GOT3 (cell line): ENCODE data around the gene ZNF579.

Source experiments
- DNase-seq: peaks from one replicate; lab custom pipeline; 2025; ENCODE audit warnings: mixed read lengths; lab: John Stamatoyannopoulos, UW

The ZNF579 gene, protein sequence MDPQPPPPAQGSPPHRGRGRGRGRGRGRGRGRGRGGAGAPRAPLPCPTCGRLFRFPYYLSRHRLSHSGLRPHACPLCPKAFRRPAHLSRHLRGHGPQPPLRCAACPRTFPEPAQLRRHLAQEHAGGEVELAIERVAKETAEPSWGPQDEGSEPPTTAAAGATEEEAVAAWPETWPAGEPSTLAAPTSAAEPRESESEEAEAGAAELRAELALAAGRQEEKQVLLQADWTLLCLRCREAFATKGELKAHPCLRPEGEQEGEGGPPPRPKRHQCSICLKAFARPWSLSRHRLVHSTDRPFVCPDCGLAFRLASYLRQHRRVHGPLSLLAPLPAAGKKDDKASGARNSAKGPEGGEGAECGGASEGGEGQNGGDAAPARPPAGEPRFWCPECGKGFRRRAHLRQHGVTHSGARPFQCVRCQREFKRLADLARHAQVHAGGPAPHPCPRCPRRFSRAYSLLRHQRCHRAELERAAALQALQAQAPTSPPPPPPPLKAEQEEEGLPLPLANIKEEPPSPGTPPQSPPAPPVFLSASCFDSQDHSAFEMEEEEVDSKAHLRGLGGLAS

DNA sequence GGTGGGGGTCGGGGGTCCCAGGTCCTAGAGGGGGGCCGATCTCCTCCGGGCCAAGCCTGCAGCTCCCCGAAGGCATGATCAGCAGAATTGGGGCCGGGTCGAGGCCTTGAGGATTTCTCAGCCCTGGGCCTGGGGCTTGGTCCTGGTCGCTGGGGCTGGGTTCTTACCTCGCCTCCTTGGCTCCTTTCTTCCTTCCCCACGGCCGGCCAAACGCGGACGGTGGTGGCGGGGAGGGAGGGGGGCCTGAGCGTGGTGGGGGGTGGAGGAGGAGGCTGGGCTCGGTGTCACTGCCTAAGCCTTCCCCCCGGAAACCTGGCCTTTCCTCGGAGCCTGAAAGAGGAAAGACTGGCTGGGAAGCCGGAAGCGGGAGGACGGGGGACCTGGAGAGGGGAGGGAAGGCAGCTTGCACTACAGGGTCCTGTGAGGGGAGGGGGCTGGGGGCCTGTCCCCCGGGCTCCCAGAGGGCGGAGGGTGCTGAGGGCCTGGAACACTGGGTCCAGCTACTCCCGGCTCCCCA is at the start of gene ZNF579:
Gene ZNF579 (minus strand): TSS at position 221 of the 517 bp plus-strand sequence. CDS start 1,209 bp downstream, outside the sequence.
- DNase-seq: peak; percentile 33

DNA sequence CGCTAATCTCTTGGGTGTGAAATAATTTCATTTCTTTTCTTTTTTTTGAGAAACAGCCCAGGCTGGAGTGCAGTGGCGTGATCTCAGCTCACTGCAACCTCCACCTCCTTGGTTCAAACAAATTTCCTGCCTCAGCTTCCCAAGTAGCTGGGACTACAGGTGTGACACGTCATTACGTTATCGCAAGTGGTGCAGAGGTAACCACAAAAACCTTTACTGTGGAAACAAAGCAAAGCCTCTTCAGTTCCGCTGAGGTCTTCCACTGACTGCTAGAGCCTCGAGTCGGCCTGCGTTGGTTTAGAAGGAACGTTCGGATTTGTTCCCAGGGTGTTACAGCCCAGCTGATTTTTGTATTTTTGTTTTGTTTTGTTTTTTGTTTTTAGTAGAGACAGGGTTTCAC is 45.7 kb upstream of the ZNF579 start:
- DNase-seq: no peak

DNA sequence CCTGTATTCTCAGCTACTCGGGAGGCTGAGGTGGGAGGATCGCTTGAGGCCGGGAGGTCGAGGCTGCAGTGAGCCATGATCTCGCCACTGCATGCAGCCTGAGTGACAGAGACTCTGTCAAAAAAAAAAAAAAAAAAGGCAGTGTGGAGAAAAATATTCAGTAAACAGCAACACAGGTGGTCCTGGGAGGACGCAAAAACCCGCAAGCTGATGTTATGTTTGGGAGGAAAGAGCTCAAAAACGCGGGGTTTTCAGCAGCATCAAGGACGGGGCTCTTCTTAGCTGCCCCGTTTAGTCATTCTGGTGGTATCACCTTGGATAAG is 44.3 kb upstream of the ZNF579 start:
- DNase-seq: no peak

DNA sequence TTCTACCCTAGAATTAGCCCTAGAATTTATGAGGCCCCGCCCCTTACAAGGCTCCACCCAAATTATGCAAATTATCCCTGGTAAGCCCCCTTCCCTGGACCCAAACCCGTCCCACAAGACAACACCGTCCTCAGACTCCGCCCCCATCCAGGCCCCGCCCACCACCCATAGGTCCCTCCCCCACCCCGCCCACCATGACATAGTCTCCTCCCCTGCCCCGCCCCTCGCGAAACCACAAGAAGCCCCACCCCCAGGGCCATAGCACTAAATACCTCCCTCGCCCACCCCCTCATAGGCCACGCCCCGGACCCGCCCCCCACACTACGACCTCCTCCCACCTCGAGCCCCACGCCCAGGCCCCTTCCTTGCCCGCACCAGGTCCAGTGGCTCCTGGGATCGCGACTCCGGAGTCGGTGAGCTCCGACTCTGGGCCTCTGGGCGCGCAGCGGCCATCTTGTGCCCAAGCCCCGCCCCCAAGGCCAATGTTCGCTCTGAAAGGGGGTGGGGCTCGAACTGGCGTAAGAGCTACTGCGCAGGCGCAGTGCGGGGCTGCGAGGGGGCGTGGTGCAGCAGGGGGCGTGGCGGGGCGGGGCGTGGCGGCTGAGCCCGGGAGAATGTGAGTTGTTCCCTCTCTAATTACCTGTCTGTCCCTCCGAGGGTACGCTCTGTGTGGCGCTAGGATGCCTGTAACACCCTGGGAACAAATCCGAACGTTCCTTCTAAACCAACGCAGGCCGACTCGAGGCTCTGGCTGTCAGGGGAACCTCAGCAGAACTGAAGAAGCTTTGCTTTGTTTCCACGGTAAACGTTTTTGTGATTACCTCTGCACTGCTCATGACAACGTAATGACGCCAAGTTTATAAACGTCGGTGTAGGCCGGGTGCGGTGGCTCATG is 43.7 kb upstream of the ZNF579 start, which contains the start of gene ZNF784:
Gene ZNF784 (minus strand): TSS at position 458 of the 895 bp plus-strand sequence. CDS start 5 bp downstream, at position 453.
- peak; percentile 70 for DNase-seq

DNA sequence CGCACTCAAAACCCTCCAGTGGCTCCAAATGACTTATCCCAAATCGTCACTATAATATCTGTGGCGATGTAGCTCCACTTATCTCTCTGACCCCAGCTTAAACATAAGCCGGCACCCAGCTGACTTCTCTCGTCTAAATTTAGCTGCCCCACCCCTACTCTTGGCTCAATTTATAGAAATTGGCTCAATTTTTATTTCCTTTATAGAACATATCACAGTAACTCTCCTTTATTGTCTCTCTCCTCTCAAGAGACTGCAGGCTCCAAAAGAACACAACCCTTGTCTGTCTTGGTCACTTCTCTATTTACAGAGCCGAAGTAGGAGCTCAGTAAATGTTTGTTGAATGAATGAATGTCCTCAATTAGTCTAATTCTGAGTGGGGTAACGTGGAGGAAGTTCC is 42.9 kb upstream of the ZNF579 start:
- no peak for DNase-seq

DNA sequence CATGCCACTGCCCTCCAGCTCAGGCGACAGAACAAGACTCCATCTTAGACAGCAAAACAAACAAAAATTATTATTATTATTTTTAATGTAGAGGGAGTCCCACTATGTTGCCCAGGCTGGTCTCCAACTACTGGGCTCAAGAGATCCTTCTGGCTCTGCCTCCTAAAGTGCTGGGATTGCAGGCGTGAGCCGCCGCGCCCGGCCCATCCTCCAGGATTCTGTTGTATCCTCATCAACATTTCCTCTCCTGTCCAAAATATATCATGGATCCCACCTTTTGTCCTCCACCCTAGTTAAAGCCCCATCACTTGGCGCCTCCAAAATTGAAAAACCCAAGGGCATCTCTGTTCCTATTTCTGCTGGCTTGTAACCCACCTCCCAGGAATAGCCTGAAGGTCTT is 42.5 kb upstream of the ZNF579 start:
- DNase-seq: no peak

DNA sequence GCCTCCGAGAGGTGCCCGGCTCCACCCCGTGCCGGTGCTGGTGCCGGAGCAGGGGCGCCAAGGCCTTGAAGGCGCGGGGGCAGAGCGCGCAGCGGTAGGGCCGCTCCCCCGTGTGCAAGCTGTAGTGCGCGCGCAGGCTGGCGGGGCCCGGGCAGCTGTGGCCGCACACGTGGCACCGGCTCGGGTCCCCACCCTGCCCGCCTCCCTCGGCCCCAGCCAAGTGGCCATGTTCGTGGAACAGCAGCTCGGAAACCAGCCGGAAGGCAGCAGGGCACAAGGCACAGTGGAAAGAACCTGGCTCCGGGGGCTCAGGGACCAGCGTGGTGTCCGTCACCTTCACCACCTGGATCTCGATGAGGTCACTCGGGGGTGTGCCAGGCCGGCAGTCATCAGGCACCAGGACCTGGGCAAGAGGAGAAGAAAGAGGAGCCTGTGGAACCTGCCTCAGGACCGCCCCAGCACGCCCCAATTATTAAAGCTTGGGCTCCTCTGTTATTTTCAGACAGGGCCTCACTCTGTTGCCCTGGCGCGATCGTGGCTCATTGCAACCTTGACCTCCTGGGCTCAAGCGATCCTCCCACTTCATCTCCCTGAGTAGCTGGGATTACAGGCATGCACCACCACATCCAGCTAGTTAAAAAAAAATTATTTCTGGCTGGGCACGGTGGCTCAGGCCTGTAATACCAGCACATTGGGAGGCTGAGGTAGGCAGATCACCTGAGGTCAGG is 41.8 kb upstream of the ZNF579 start:
- DNase-seq: no peak

DNA sequence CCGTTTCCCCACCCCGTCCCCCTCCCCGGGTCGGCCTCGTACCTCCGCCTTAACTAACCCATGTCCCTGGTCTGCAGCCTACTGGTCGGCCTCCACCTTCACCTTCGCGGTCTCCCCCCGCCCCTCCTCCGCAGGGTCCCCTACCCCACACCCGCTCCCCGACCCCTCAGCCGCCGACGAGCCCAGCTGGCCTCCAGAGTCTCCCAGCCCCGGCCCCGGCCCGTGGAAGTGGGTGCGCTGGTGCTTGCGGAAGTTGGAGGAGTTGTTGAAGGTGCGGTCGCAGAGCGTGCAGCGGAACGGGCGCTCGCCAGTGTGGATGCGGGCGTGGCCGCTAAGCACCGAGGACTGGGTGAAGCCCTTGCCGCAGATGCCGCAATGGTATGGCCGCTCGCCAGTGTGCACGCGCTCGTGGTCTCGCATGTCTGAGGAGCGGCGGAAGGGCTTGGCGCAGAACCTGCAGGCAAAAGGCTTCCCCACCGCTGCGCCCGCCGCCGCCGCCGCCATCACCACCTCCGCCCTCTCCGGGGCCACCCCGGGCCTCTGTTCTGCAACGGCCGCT is 41.1 kb upstream of the ZNF579 start:
- no peak for DNase-seq

DNA sequence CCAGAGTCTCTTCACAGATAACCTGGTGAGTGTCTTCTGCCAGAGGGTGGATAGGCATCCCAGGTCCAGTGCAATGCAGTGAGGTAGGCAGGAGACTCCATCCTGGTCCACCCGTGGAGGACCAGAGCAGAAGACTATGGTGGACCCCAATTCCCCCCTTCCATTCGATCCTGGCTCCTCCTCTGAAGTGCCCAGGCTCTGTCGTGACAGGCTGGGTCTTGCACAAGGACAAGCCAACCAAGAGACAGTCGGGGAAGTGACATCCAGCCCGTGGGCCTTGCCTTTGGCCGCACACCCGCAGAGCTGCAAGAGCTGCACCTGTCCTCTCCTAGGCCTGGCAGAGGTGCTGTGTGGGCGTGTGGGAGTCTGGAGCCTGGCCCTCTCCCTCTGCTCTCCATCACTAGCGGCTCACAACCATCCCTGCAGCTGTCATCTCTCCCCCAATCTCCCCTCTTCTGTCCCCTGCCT is 40.6 kb upstream of the ZNF579 start:
- DNase-seq: no peak

DNA sequence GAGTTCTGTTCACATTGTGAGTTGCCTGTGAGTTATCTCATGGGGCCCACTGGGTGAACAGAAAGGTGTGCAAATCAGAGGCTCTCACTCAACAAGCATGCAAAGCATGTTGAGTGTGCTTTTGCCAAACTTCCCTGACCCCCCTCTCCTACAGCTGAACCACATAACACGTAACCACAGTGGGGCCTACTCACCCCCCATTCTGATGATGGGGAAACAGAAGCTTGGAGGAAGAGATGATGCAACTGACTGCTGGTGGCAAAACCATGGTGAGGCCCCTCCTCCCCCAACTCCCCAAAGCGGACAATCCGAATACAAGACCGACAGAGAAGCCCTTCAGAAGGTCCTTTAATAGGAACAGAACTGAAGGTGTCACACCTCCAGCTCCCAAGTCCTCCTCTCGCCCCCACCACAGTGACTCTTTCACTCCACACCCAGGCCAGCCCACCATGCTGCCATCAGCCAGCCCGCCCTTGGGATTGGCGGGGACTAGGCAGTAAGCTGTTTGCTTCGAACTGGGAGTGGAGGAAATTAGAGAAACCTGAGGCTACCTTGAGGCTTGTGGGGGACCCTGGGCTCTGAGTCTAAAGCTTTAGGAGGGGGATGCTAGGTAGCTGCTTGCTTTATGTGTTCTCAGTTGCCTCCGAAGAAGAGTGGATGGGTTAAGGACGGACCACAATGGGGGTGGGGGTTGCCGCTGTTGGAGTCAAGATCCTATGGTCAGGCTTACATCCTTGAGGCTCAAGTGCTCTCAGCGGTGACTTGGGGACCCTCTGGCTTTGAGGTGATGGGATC is 40.0 kb upstream of the ZNF579 start:
- no peak for DNase-seq

DNA sequence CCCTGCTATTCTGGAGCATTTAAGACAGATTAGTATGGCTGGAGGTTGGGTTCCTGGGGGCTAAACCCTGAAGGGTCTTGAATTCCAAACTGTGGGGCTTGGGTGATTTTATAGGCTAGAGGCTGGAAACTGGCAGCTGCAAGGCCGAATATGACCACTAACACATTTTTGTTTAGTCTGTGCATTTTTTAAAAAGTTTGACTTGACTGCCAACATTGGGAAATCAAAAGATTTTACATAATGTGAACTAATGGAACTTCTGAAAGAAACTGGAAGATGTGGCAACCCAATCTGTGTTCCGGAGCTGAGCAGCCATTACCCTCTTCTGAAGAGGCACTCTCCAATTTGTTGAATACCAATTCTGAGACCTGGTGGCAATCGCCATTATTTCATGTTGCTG is 38.6 kb upstream of the ZNF579 start:
- DNase-seq: no peak

DNA sequence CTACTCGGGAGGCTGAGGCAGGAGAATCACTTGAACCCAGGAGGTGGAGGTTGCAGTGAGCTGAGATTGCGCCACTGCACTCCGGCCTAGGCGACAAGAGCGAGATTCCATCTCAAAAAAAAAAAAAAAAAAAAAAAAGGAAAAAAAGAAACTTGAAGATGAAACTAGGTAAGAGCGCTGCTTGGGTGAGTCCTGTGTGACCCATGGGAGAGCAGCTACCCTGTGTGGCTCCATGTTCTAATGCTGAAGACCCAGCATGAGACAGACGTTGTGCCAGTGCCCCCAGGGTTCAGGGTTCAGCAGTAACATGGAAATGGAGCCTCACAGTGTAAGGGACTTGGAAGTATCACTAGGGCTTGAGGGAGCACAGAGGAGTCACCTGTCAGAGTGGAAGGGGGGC is 37.8 kb upstream of the ZNF579 start:
- DNase-seq: no peak

DNA sequence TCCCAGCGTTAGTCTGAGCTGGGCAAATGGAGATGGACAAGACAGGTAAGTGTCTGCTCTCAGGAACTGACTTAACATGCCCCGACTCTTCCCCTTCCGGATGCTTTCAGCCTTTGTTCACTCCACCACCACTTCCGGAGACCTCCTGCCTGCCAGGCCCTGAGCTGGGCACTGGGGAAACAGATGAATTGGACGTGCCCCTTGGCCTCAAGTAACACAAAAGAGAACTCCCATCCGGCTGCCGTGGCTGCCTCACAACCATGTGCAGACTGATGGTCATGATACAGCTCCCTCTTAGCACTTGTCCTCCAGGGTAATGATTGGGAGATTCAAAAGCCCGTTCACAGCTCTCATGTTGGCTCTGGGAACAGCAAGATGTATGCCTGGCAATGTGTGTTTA is 36.8 kb upstream of the ZNF579 start:
- no peak for DNase-seq

DNA sequence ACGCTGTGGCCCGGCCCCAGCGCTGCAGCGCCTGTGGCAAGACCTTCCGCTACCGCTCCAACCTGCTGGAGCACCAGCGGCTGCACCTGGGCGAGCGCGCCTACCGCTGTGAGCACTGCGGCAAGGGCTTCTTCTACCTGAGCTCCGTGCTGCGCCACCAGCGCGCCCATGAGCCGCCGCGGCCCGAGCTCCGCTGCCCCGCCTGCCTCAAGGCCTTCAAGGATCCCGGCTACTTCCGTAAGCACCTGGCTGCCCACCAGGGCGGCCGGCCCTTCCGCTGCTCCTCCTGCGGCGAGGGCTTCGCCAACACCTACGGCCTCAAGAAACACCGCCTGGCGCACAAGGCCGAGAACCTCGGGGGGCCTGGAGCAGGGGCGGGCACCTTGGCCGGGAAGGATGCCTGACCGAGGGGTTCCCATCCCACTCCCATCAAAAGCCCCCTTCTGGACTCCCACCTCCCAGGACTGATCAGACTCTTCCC is 35.8 kb upstream of the ZNF579 start:
- no peak for DNase-seq

DNA sequence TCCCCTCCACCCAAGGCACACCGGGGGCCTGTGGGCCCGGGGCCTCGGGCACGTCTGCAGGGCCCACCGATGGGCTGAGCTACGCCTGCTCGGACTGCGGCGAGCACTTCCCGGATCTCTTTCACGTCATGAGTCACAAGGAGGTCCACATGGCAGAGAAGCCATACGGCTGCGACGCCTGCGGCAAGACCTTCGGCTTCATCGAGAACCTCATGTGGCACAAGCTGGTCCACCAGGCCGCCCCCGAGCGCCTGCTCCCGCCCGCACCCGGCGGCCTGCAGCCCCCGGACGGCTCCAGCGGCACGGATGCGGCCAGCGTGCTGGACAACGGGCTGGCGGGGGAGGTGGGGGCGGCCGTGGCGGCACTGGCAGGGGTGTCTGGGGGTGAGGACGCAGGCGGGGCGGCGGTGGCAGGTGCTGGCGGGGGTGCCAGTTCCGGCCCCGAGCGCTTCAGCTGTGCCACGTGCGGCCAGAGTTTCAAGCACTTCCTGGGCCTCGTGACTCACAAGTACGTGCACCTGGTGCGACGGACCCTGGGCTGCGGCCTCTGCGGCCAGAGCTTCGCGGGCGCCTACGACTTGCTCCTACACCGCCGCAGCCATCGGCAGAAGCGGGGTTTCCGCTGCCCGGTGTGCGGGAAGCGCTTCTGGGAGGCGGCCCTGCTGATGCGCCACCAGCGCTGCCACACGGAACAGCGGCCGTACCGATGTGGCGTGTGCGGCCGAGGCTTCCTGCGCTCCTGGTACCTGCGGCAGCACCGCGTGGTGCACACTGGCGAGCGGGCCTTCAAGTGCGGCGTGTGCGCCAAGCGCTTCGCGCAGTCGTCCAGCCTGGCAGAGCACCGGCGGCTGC is 35.1 kb upstream of the ZNF579 start:
- DNase-seq: no peak

DNA sequence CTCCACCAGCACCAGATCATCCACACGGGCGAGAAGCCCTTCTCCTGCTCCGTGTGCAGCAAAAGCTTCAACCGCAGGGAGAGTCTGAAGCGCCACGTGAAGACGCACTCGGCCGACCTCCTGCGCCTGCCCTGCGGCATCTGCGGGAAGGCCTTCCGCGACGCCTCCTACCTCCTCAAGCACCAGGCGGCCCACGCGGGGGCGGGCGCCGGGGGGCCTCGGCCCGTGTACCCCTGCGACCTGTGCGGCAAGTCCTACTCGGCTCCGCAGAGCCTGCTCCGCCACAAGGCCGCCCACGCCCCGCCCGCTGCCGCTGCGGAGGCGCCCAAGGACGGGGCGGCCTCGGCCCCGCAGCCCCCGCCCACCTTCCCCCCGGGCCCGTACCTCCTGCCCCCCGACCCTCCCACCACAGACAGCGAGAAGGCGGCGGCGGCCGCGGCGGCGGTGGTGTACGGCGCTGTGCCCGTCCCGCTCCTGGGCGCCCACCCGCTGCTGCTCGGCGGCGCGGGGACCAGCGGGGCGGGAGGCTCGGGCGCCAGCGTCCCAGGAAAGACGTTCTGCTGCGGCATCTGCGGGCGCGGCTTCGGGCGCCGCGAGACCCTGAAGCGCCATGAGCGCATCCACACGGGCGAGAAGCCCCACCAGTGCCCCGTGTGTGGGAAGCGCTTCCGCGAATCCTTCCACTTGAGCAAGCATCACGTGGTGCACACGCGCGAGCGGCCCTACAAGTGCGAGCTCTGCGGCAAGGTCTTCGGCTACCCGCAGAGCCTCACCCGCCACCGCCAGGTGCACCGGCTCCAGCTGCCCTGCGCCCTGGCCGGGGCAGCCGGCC is 34.3 kb upstream of the ZNF579 start:
- no peak for DNase-seq

DNA sequence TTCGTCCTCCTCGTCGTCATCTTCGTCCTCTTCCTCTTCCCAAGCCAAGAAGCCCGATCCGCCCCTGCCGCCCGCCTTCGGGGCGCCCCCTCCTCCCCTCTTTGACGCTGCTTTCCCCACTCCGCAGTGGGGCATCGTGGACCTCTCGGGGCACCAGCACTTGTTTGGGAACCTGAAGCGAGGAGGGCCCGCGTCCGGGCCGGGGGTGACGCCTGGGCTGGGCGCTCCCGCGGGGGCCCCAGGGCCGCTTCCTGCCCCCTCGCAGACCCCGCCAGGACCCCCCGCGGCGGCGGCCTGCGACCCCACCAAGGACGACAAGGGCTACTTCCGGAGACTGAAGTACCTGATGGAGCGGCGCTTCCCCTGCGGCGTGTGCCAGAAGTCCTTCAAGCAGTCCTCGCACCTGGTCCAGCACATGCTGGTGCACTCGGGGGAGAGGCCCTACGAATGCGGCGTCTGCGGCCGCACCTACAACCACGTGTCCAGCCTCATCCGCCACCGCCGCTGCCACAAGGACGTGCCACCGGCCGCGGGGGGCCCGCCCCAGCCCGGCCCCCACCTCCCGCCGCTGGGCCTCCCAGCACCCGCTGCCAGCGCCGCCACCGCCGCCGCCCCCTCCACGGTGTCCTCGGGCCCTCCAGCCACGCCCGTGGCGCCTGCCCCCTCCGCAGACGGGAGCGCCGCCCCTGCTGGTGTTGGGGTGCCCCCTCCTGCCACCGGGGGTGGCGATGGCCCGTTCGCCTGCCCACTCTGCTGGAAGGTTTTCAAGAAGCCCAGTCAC is 33.5 kb upstream of the ZNF579 start:
- DNase-seq: no peak

DNA sequence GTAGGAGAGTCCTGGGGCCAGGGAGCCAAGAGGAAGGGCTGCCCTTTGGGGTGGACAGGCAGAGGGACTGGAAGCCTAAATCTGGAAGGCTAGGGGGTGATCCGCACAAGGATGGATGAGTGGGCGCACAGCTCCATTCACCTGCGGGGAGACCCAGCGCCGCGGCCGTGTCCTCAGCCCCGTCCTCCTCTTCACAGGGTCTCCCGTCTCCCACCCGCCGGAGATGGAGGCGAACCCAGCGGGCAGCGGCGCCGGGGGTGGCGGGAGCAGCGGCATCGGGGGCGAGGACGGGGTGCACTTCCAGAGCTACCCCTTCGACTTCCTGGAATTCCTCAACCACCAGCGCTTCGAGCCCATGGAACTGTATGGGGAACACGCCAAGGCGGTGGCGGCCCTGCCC is 32.7 kb upstream of the ZNF579 start:
- DNase-seq: no peak
